AG10803 (cell line): Measurements from ENCODE around the gene ORC5.

Source experiments
- DNase-seq: peaks from one replicate; pipeline ENCODE4 v3.0.0; 2010; ENCODE audit warnings: low read depth
- H3K4me3 ChIP-seq: 2 replicates; pipeline ENCODE4 v1.5.1; 2011; ENCODE audit warnings: mild to moderate bottlenecking, low read length, control low read depth
- TF ChIP-seq, protein P1 (sequence below): conservative IDR thresholded peaks from 2 replicates; pipeline ENCODE4 v1.5.1; 2011; ENCODE audit warnings: mild to moderate bottlenecking, low read length, control low read depth, inconsistent platforms

Gene ORC5

GRCh38 chr7:104133238-104133637, 74.6 kb downstream of the ORC5 start:
- DNase-seq = no peak
- H3K4me3 ChIP-seq = no peak overlapping the region
- TF ChIP-seq, protein P1, sequence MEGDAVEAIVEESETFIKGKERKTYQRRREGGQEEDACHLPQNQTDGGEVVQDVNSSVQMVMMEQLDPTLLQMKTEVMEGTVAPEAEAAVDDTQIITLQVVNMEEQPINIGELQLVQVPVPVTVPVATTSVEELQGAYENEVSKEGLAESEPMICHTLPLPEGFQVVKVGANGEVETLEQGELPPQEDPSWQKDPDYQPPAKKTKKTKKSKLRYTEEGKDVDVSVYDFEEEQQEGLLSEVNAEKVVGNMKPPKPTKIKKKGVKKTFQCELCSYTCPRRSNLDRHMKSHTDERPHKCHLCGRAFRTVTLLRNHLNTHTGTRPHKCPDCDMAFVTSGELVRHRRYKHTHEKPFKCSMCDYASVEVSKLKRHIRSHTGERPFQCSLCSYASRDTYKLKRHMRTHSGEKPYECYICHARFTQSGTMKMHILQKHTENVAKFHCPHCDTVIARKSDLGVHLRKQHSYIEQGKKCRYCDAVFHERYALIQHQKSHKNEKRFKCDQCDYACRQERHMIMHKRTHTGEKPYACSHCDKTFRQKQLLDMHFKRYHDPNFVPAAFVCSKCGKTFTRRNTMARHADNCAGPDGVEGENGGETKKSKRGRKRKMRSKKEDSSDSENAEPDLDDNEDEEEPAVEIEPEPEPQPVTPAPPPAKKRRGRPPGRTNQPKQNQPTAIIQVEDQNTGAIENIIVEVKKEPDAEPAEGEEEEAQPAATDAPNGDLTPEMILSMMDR = no peak

GRCh38 chr7:104130726-104131125, 77.1 kb downstream of the ORC5 start:
- DNase-seq = no peak
- TF ChIP-seq, protein P1 = no peak
- H3K4me3 ChIP-seq = no peak overlapping the region

DNA sequence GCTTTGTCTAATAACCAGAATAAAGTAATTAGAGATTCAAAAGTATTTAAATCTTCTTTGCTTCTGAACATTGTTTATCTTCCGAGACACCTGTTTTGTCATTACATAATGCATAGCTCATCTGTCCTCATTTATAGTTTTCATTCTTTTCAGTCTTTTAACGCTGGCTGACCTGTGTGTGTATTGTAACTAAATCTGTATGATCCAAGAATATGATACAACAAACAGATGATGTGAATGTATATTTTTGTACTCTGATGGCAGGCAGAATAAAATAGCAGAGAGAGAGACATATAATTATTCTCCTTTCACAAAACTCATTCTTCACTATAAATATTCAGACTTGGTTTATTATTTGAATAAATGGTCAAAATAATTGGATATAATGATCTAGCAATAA, 80.6 kb downstream of the ORC5 start:
- no peak overlapping the region for H3K4me3 ChIP-seq

DNA sequence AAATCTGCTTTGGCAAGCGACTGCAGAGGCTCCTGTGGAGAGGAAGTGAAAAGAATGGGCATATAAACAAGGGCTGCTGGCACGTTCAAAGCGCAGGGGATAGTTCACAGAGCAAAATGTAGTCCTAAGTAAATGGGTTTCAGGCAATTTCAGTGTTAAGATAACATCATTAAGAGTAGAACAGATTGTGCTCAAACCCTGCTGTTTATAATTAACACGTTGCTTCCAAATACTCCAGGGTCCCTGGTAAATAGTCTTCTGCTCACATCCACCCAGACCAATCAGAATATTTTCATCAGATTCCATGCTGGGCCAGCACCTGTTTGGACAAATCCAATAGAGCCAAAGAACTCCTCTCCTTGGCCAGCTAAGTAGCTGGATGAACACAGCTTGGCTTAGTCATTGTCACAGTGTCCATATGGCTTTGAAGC, 81.4 kb downstream of the ORC5 start:
- DNase-seq = no peak
- H3K4me3 ChIP-seq = no peak overlapping the region
- TF ChIP-seq, protein P1 = no peak

More for the DNA sequence above, 80.6 kb downstream of the ORC5 start:
- DNase-seq = no peak
- TF ChIP-seq, protein P1 = no peak

DNA sequence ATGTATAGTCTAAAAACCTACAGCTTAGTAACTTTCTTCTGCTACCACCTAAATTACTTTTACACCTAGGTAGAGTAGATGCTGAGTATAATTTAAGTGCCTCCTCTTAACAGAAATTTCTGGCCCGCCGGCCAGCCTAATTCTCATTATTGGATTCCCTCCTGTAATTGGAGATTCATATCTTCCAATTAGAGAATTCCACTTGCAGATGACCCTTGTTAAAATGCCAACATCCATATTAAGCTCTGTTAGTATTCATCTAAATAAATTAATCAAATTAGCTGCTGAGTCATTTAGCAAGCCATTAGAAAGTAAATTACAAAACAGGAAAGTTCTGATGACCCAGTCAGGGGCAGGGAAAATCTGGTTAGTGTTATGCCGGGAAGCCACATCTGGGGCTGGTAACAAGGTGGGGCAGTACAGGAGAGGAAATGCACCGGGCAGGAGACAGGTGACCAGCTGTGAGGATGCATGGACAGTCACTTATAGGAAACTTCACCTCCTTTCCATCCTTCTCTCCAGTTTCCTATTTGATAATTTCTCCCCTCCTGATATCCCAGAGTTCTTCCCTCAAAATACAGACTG, 82.8 kb downstream of the ORC5 start:
- H3K4me3 ChIP-seq = no peak overlapping the region
- DNase-seq = no peak
- TF ChIP-seq, protein P1 = no peak

DNA sequence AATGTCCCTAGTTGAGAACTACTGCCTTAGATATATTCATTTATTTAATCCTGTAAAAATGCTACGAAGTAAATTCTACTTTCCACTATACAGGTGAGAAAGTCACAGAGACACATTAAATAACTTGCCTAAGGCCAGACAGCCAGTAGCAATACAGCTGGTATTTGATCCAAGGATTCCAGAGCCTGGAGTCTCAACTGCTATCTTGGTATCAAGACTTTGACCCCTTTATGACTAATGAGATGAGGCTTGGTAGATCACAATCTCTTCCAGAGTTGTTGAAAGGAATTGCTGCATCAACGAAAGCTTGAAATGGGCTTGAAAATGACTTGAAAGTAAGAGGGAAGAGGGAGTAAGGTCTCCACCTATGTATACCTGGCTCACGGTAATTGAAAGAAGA, 83.3 kb downstream of the ORC5 start:
- TF ChIP-seq, protein P1 = no peak
- DNase-seq = no peak
- no peak overlapping the region for H3K4me3 ChIP-seq

DNA sequence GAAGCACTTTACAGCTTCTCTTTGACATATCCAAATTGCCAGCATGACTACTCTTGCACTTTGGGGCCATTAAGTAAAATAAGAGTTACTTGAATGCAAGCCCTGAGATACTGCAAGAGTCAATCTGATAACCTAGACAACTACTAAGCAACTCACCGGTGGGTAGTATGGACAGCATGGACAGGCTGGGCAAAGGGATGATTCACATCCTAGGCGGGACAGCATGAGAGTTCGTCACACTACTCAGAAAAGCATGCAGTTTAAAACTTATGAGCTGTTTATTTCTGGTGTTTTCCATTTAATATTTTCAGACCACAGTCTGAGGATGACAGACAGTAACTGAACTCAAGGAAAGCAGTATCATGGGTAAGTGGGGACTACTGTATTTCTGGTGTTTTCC, 84.0 kb downstream of the ORC5 start:
- DNase-seq = peak; percentile 9
- TF ChIP-seq, protein P1 = no peak
- no peak overlapping the region for H3K4me3 ChIP-seq
